RPMI7951 (cell line): ENCODE results near the gene SLC29A2. TPM values are rescaled to one million over a fixed set of nuclear protein-coding genes. Genes with fewer than 3 reads are reported as not detected.

Experiments
- DNase-seq: peaks from one replicate; pipeline ENCODE4 v3.0.0-alpha.2; 2012; ENCODE audit warnings: low read depth
- total RNA-seq: library from RNA; depleted of rRNA; stranded (reverse); fragments of >200 nt; shearing (Covaris generic); gene quantifications from 2 replicates; pipeline ENCODE4 v1.2.3, GENCODE V29; 2014

Gene SLC29A2
- total RNA-seq, 1 experiment from 2014 or later = 1.4 TPM

- DNase-seq = no peak
Measured at GRCh38 chr11:66349084-66349386, 22.5 kb downstream of the SLC29A2 start.

GRCh38 chr11:66347425-66348276 lies 23.9 kb downstream of the SLC29A2 start, which contains the start of gene B4GAT1:
Gene B4GAT1, minus strand, starts transcription at chr11:66347629. Its CDS starts 84 bp downstream, at chr11:66347545.
- DNase-seq = peak; percentile 83

GRCh38 chr11:66346476-66347424 lies 24.8 kb downstream of the SLC29A2 start:
- no peak for DNase-seq

GRCh38 chr11:66345316-66345649 lies 26.3 kb downstream of the SLC29A2 start:
- DNase-seq = no peak

- peak; percentile 96 for DNase-seq
Measured at GRCh38 chr11:66344550-66345315, 26.8 kb downstream of the SLC29A2 start, which contains the start of gene BRMS1. Gene BRMS1, minus strand, starts transcription at chr11:66345104. Its CDS starts 2,870 bp downstream, at chr11:66342234.

- no peak for DNase-seq
Measured at GRCh38 chr11:66343176-66343575, 28.4 kb downstream of the SLC29A2 start.

- no peak for DNase-seq
Measured at GRCh38 chr11:66341502-66342126, 29.9 kb downstream of the SLC29A2 start.

- DNase-seq = no peak
Measured at GRCh38 chr11:66340596-66341501, 30.7 kb downstream of the SLC29A2 start.

- no peak for DNase-seq
Measured at GRCh38 chr11:66339686-66340483, 31.7 kb downstream of the SLC29A2 start.

- DNase-seq = peak; percentile 87
Measured at GRCh38 chr11:66339162-66339675, 32.3 kb downstream of the SLC29A2 start.

- peak; percentile 42 for DNase-seq
Measured at GRCh38 chr11:66338276-66339161, 33.0 kb downstream of the SLC29A2 start.

- peak; percentile 95 for DNase-seq
Measured at GRCh38 chr11:66337103-66337899, 34.3 kb downstream of the SLC29A2 start.

GRCh38 chr11:66336234-66337102 lies 35.1 kb downstream of the SLC29A2 start, which contains the start of gene RIN1:
Gene RIN1, minus strand, starts transcription at chr11:66336434. Its CDS starts 32 bp downstream, at chr11:66336402.
- DNase-seq = peak; percentile 100

- peak; percentile 91 for DNase-seq
Measured at GRCh38 chr11:66335531-66336233, 35.9 kb downstream of the SLC29A2 start.
